BLaER1 (cell line): ENCODE results near the gene PLIN5.
A peak's percentile ranks its signal among the peaks of the same experiment; 100 is the strongest.
"Not testable (repeated sequence)": the region's sequence is repeated elsewhere in the genome, so short reads cannot be mapped to it uniquely, and the experiment has no call there.

Experiments
- H3K27ac ChIP-seq: shearing (Covaris generic); formaldehyde crosslinking; 2 replicates; pipeline ENCODE4 v1.8.1; 2022
- H3K27me3 ChIP-seq: shearing (Covaris generic); formaldehyde crosslinking; 2 replicates; pipeline ENCODE4 v1.8.1; 2022
- H3K36me3 ChIP-seq: shearing (Covaris generic); formaldehyde crosslinking; 2 replicates; pipeline ENCODE4 v1.8.1; 2022
- H3K4me1 ChIP-seq: shearing (Covaris generic); formaldehyde crosslinking; 2 replicates; pipeline ENCODE4 v1.8.1; 2022
- H3K4me2 ChIP-seq: shearing (Covaris generic); formaldehyde crosslinking; 2 replicates; pipeline ENCODE4 v1.8.1; 2022
- H3K4me3 ChIP-seq: shearing (Covaris generic); formaldehyde crosslinking; 2 replicates; pipeline ENCODE4 v1.8.1; 2022
- H3K9ac ChIP-seq: shearing (Covaris generic); formaldehyde crosslinking; 2 replicates; pipeline ENCODE4 v1.8.1; 2022
- H3K9me3 ChIP-seq: shearing (Covaris generic); formaldehyde crosslinking; 2 replicates; pipeline ENCODE4 v1.8.1; 2022
- H4K20me1 ChIP-seq: shearing (Covaris generic); formaldehyde crosslinking; 2 replicates; pipeline ENCODE4 v1.8.1; 2022
- Cebpa-rat ChIP-seq: shearing (Covaris generic); IDR thresholded peaks from 2 replicates; pipeline ENCODE4 v1.8.1; 2022

PLIN5 gene

DNA sequence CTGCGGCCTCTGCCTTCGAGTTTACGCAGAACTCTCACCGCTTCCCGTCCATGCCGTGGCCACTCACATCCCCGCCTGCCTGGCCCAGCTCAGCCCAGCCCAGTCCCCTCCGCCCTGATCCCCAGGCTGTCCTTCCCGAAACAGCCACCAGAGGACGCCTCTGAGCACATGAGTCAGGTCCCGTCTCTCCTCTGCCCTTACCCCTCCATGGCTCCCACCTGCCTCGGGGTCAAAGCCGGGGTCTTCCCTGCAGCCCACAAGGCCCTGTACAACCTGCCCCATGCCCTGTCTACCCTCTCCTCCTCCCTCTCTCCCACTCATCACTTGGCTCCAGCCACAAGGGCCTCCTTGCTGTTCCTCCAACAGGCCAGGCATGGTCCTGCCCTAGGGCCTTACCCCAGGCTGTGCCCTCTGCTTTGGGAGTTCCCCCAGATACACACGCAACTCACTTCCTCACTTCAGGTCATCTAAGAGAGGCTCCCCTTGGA is 32.6 kb upstream of the PLIN5 start:
- H3K4me1 ChIP-seq = peaks cover 22% of the 10 kb centered on the region
- no peak overlapping the region for H3K27ac ChIP-seq
- H3K36me3 ChIP-seq = no peaks in the 10 kb centered on the region

GRCh38 chr19:4566402-4567051 is 31.5 kb upstream of the PLIN5 start:
- Histone ChIP-seq H3K27ac (no peak overlapping the region), H3K9ac (no peak overlapping the region), H3K36me3 (no peaks in the 10 kb centered on the region), H3K4me3 (no peak overlapping the region), H3K4me2 (no peak overlapping the region), H3K9me3 (no peaks in the 10 kb centered on the region), H4K20me1 (no peaks in the 10 kb centered on the region), H3K27me3 (no peaks in the 10 kb centered on the region), H3K4me1 (peaks cover 23% of the 10 kb centered on the region)
- no peak for TF ChIP-seq Cebpa-rat

More for the DNA sequence above, 32.6 kb upstream of the PLIN5 start:
- no peak overlapping the region for H3K4me3 ChIP-seq
- no peaks in the 10 kb centered on the region for H3K27me3 ChIP-seq
- H4K20me1 ChIP-seq = no peaks in the 10 kb centered on the region
- no peak overlapping the region for H3K9ac ChIP-seq
- H3K9me3 ChIP-seq = no peaks in the 10 kb centered on the region
- no peak for TF ChIP-seq Cebpa-rat
- no peak overlapping the region for H3K4me2 ChIP-seq

- not testable (repeated sequence) for H3K36me3 ChIP-seq, H3K9me3 ChIP-seq, H3K4me2 ChIP-seq
Observed at GRCh38 chr19:4563562-4563961, 28.5 kb upstream of the PLIN5 start.

GRCh38 chr19:4562085-4562484 is 27.1 kb upstream of the PLIN5 start:
- not testable (repeated sequence) for H3K9me3 ChIP-seq, H3K9ac ChIP-seq, H3K36me3 ChIP-seq, H3K27ac ChIP-seq, H4K20me1 ChIP-seq, H3K4me2 ChIP-seq, H3K4me3 ChIP-seq, H3K27me3 ChIP-seq
- H3K4me1 ChIP-seq = peaks cover 20% of the 10 kb centered on the region; the same call in 1 of the 2 replicates

More at GRCh38 chr19:4563562-4563961, 28.5 kb upstream of the PLIN5 start:
- H3K4me3 ChIP-seq, H3K27me3 ChIP-seq, H4K20me1 ChIP-seq, H3K9ac ChIP-seq, H3K27ac ChIP-seq: not testable (repeated sequence)
- peaks cover 20% of the 10 kb centered on the region for H3K4me1 ChIP-seq

DNA sequence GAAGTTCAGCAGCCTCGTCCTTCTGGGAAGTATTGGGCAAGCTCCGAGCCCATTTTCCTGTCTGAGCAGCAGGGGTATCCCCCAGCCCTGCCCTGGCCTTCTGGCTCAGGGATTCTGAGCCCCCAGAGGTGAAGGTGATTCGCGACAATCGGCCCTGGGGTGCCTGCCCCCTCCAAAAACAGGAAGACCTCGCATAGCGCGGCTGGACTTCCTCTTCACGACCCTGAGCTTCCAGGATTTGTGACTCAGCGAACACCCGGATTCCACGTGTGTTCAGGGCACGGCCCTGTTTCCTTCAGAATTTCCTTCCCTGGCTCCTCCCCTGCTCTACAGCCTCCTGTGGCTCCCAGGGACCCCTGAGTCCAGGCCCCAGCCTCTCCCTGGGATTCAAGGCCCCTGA is 24.5 kb upstream of the PLIN5 start, which contains the start of gene SEMA6B:
SEMA6B (minus strand) TSS at position 116 of the 400 bp plus-strand sequence. CDS start 1,227 bp downstream, outside the sequence.
- Histone ChIP-seq H3K9ac (no peak within 1 kb of the TSS), H3K9me3 (no peaks in the 10 kb centered on the region), H3K4me1 (peaks cover 20% of the 10 kb centered on the region; the same call in 1 of the 2 replicates), H3K27ac (0 out of 2 replicates have a peak within 1 kb of the TSS, but pooled peaks have one; percentile 10), H4K20me1 (no peaks in the 10 kb centered on the region), H3K4me2 (peak within 1 kb of the TSS; percentile 22; the same call in 1 of the 2 replicates), H3K4me3 (no peak within 1 kb of the TSS), H3K27me3 (no peaks in the 10 kb centered on the region), H3K36me3 (peaks cover 5% of the 10 kb centered on the region; the same call in 1 of the 2 replicates)
- TF ChIP-seq Cebpa-rat = no peak

- Histone ChIP-seq H3K27ac (no peak overlapping the region), H3K4me1 (peaks cover 14% of the 10 kb centered on the region; the same call in 1 of the 2 replicates), H3K9me3 (no peaks in the 10 kb centered on the region), H3K4me2 (peak overlapping the region; percentile 55), H3K9ac (no peak overlapping the region), H3K36me3 (peaks cover 13% of the 10 kb centered on the region; the same call in 1 of the 2 replicates), H3K27me3 (no peaks in the 10 kb centered on the region), H3K4me3 (no peak overlapping the region), H4K20me1 (no peaks in the 10 kb centered on the region)
- TF ChIP-seq Cebpa-rat = no peak
Observed at GRCh38 chr19:4557971-4558941, 23.2 kb upstream of the PLIN5 start.

GRCh38 chr19:4557144-4557970 is 22.3 kb upstream of the PLIN5 start:
- no peak overlapping the region for H3K4me2 ChIP-seq
- peaks cover 17% of the 10 kb centered on the region; the same call in 1 of the 2 replicates for H3K36me3 ChIP-seq
- peaks cover 10% of the 10 kb centered on the region; the same call in 1 of the 2 replicates for H3K4me1 ChIP-seq
- no peak for TF ChIP-seq Cebpa-rat
- no peak overlapping the region for H3K4me3 ChIP-seq
- H3K27ac ChIP-seq = no peak overlapping the region
- H3K9ac ChIP-seq = no peak overlapping the region
- no peaks in the 10 kb centered on the region for H3K9me3 ChIP-seq
- no peaks in the 10 kb centered on the region for H3K27me3 ChIP-seq
- no peaks in the 10 kb centered on the region for H4K20me1 ChIP-seq

DNA sequence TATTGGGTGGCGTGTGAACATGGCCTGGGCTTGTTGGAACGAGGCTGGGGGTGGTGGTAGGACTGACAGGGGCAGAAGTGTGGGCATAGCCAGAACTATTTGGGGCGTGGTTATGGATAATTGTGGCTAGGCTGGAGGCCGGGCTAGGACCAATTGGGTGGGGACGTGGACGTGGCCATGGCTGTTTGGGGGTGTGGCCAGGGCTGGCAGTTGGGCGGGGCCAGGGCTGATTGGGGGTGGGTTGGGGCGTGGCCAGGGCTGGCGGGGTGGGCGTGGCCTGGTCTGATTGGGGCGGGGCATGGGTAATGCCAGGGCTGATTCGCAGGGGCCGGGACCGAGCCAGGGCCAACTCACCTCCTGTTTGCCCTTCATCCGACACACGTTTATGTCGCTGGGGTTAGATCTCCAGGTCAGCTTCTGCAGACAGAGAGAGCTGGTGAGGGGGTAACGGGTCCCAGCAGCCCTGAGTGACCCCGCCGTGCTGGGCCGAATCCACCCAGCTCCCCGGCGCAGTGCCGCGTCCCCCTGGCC is 21.6 kb upstream of the PLIN5 start:
- no peaks in the 10 kb centered on the region for H4K20me1 ChIP-seq
- H3K27ac ChIP-seq = no peak overlapping the region
- H3K4me2 ChIP-seq = no peak overlapping the region
- no peak for TF ChIP-seq Cebpa-rat
- H3K36me3 ChIP-seq = peaks cover 17% of the 10 kb centered on the region; the same call in 1 of the 2 replicates
- H3K27me3 ChIP-seq = no peaks in the 10 kb centered on the region
- H3K9me3 ChIP-seq = no peaks in the 10 kb centered on the region
- peaks cover 8% of the 10 kb centered on the region; the same call in 1 of the 2 replicates for H3K4me1 ChIP-seq
- no peak overlapping the region for H3K9ac ChIP-seq
- H3K4me3 ChIP-seq = no peak overlapping the region
